Coronary artery (tissue), 2 donors: Measurements from ENCODE around the gene FBXL5.

Experiments used
- DNase-seq: peaks from one replicate; pipeline ENCODE4 v3.0.0-alpha.2; 2017; ENCODE audit warnings: low spot score
- H3K27ac ChIP-seq, 2 donors: fragments of 200-600 bp; sonication (generic); one replicate each; pipeline ENCODE4 v1.5.1; 2016 to 2019
- H3K4me3 ChIP-seq: fragments of 200-600 bp; sonication (generic); 2 replicates; pipeline ENCODE4 v1.5.1; 2016; ENCODE audit warnings: mild to moderate bottlenecking, moderate library complexity
- TF ChIP-seq, protein P1 (sequence below): fragments of 200-600 bp; sonication (generic); IDR thresholded peaks from one replicate; pipeline ENCODE4 v1.5.1; 2019; ENCODE audit warnings: antibody characterized with exemption

The FBXL5 gene

DNA sequence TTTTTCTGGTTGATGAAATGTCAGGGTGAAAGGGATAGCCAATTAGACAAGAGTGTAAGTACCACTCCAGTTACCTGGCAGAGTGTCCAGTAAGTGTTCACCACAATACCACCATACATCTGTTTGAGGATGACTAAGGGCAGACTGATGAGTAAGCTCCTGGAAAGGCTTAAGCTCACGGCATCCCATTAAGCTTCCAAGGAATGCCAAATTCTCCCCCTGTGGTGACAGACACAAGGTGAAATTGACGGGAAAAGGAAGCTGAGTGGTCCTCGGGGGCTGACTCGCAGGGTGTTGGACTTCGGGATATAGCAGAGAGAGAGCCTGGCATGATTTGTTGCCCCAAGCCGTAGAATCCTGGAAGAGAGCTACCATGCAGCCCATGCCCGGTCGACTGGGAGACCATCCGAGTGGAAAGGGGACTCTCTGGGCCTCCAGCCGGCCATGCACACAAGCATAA, 40.1 kb upstream of the FBXL5 start:
- H3K4me3 ChIP-seq, result no peak overlapping the region
- TF ChIP-seq, protein P1, sequence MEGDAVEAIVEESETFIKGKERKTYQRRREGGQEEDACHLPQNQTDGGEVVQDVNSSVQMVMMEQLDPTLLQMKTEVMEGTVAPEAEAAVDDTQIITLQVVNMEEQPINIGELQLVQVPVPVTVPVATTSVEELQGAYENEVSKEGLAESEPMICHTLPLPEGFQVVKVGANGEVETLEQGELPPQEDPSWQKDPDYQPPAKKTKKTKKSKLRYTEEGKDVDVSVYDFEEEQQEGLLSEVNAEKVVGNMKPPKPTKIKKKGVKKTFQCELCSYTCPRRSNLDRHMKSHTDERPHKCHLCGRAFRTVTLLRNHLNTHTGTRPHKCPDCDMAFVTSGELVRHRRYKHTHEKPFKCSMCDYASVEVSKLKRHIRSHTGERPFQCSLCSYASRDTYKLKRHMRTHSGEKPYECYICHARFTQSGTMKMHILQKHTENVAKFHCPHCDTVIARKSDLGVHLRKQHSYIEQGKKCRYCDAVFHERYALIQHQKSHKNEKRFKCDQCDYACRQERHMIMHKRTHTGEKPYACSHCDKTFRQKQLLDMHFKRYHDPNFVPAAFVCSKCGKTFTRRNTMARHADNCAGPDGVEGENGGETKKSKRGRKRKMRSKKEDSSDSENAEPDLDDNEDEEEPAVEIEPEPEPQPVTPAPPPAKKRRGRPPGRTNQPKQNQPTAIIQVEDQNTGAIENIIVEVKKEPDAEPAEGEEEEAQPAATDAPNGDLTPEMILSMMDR, result no peak
- no peak overlapping the region for H3K27ac ChIP-seq
- no peak for DNase-seq

DNA sequence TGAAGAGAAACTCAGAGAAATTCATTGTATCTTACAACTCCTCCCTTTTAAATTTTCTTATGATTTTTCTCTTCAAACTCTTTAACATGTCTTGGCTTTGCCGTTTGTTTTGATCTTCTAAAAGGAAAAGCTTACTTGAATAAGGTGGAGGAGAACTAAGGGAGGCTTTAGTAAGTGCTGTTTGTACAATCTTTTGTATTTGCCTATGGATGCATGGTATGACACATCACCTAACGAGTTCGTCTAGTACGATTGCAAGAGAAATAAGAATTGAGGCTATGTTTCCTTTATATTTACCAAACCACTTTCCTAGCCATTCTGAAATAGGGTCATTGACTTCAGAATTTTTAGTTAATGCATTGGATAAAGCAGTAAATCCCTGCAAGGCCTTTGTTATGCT, 39.3 kb upstream of the FBXL5 start:
- no peak overlapping the region for H3K4me3 ChIP-seq
- TF ChIP-seq, protein P1, result no peak
- DNase-seq, result no peak
- H3K27ac ChIP-seq, result no peak overlapping the region

DNA sequence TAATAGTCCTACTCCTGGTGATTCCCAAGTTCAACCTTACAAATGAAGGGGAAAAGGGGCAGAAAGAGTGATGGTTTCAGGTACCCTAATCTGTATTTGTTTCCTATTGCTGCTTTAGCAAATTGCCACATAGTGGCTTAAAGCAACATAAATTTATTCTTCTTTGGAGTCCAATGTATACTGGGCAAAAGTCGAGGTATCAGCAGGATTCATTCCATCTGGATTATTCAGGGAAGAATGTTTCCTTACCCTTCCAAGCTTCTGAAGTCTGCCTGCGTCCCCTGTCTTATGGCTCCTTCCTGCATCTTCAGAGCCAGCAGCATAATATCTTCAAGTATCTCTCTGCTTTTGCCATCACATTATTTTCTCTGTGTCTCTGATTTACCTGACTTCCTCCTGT, 37.4 kb upstream of the FBXL5 start:
- TF ChIP-seq, protein P1, result no peak
- Histone ChIP-seq H3K4me3 (no peak overlapping the region), H3K27ac (no peak overlapping the region)
- DNase-seq, result no peak

DNA sequence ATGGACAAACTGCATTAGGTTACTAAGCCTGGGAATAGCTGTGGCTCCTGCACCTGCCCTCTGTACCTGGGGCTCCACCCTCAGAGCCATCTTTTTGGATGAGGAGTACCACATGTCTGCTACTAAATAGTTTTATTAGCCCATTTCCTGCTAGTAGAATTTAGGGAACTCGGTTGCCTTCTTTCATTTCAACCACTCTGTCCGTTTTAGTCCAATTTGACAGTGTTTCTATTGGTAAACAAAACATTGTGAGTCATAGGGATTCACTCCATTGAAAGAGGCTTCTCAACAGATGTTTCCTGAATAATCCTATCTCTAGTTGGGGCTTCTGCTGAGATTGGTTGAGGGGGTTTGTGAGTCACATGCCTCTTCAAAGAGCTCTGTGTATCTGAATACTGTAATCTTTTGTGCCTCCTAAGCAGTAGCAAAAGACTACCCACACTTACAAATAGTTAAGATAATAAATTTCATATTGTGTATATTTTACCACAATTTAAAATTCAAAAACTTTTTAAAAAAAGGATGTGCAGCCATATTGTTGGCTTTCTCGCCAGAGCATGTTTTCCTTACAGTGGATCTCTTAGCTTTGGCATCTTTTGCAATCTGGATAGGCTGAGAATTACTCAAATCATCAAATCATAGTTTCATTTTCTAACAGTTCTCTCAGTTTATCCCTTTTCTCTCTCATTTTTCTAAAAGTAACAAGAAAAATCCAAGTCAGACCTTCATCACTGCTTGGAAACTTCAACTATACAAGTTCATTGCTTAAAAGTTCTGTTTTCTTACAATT, 36.4 kb upstream of the FBXL5 start:
- TF ChIP-seq, protein P1, result no peak
- H3K27ac ChIP-seq, result peak overlapping the region in 1 of 2 donors; percentile 17
- no peak overlapping the region for H3K4me3 ChIP-seq
- no peak for DNase-seq

DNA sequence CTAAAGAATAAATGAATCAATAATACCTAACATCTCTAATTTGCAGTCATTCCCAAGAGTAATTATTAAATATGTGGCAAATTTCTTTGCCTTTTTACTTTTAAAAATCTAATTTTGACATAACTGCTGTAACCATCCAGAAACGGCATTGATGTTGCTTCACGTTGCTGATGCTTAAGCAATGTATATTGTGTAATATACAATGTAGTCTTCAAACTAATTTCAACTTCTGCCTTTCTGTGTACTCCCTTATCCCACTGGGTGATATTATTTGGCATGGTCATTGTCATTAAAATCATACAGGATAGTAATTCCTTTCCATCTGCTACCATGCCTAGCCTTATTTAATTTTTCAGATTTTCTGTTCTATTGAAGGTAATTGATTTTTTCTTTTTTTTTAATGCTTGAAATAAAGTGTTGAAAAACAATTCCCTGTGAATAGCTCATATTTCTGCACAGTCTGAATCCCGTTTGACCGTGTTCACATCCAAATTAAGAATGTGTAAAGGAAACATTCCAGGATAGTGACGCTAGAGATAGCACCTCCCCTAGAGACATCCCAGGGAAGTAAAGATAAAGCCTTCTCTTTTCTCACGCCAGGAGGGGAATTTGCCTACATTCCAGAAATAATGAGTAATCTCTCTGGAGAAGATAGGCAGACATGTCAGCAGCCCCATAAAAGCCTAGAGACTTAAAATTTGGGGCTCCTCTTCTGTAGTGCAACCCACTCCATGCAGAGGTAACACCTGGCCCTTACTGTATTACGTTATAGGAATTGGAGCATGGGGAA, 35.1 kb upstream of the FBXL5 start:
- H3K4me3 ChIP-seq, result no peak overlapping the region
- TF ChIP-seq, protein P1, result no peak
- no peak for DNase-seq
- peak overlapping the region in 1 of 2 donors; percentile 17 for H3K27ac ChIP-seq

DNA sequence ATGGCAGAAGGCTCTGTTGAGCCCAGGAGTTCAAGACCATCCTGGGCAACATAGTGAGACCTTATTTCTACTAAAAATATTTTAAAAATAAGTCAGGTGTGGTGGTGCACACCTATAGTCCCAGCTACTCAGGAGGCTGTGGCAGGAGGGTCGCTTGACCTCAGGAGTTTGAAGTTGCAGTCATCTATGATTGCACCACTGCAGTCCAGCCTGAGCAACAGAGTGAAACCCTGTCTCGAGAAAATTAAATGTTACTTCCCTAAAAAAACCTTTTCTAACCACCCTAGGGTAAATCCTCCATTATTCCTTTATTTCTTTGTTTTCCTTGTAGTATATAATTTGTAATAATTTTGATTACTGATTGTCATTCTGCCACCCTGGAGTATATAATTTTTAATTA, 34.4 kb upstream of the FBXL5 start:
- DNase-seq, result no peak
- TF ChIP-seq, protein P1, result no peak
- Histone ChIP-seq H3K27ac (no peak overlapping the region), H3K4me3 (no peak overlapping the region)
